GM23338 (cell line): Measurements from ENCODE around the gene RHNO1. TPM values are rescaled to one million over a fixed set of nuclear protein-coding genes. Genes with fewer than 3 reads are reported as not detected.

ENCODE experiments used
- ATAC-seq: fragments of 200-7000 bp; cut with Tn5 transposase; 3 replicates; pipeline ENCODE4 v1.9.1; 2020
- DNase-seq: peaks from one replicate; pipeline ENCODE4 v3.0.0-alpha.2; 2015; ENCODE audit warnings: low spot score
- H2AFZ ChIP-seq: fragments of 200-600 bp; sonication (generic); 2 replicates; pipeline ENCODE4 v1.8.0; 2016; ENCODE audit warnings: antibody characterized with exemption, mild to moderate bottlenecking, moderate library complexity
- H3F3A ChIP-seq: fragments of 200-600 bp; sonication (generic); replicated peaks from 2 replicates; pipeline ENCODE4 v1.8.0; 2017; ENCODE audit warnings: antibody characterized with exemption, mixed run types, low read depth
- H3K27ac ChIP-seq: fragments of 200-600 bp; sonication (generic); 2 replicates; pipeline ENCODE4 v1.6.1; 2016; ENCODE audit warnings: low read depth
- H3K27me3 ChIP-seq: fragments of 200-600 bp; sonication (generic); 2 replicates; pipeline ENCODE4 v1.8.0; 2016; ENCODE audit warnings: mild to moderate bottlenecking, mixed run types, moderate library complexity; ENCODE audit not compliant: insufficient read depth
- H3K36me3 ChIP-seq: fragments of 200-600 bp; sonication (generic); 2 replicates; pipeline ENCODE4 v1.8.0; 2016; ENCODE audit warnings: mild to moderate bottlenecking; ENCODE audit not compliant: insufficient read depth
- H3K4me1 ChIP-seq: fragments of 200-600 bp; sonication (generic); 2 replicates; pipeline ENCODE4 v1.8.0; 2016; ENCODE audit warnings: mild to moderate bottlenecking, moderate library complexity; ENCODE audit not compliant: insufficient read depth
- H3K4me2 ChIP-seq: fragments of 200-600 bp; sonication (generic); 2 replicates; pipeline ENCODE4 v1.7.1; 2017; ENCODE audit warnings: mixed run types
- H3K4me3 ChIP-seq: fragments of 200-600 bp; sonication (generic); 2 replicates; pipeline ENCODE4 v1.6.1; 2016; ENCODE audit warnings: mixed run types
- H3K79me2 ChIP-seq: fragments of 200-600 bp; sonication (generic); replicated peaks from 2 replicates; pipeline ENCODE4 v1.8.0; 2017; ENCODE audit warnings: mild to moderate bottlenecking; ENCODE audit not compliant: insufficient read depth
- H3K9me2 ChIP-seq: fragments of 200-600 bp; sonication (generic); 2 replicates; pipeline ENCODE4 v1.8.0; 2017; ENCODE audit not compliant: insufficient read depth
- H4K20me1 ChIP-seq: fragments of 200-600 bp; sonication (generic); replicated peaks from 2 replicates; pipeline ENCODE4 v1.8.0; 2017; ENCODE audit warnings: mild to moderate bottlenecking; ENCODE audit not compliant: insufficient read depth
- H3K27ac Mint-ChIP-seq: 2 replicates; pipeline ENCODE4 v1.8.0; 2020; ENCODE audit warnings: inconsistent platforms, mild to moderate bottlenecking, moderate library complexity, mixed read lengths
- H3K27me3 Mint-ChIP-seq: 3 replicates; pipeline ENCODE4 v1.8.0; 2022; ENCODE audit warnings: low read depth, mild to moderate bottlenecking, moderate library complexity, mixed read lengths, inconsistent platforms; ENCODE audit not compliant: insufficient read depth, poor library complexity
- H3K36me3 Mint-ChIP-seq: 3 replicates; pipeline ENCODE4 v1.8.0; 2021; ENCODE audit warnings: low read depth, mild to moderate bottlenecking, inconsistent platforms, moderate library complexity, mixed read lengths
- H3K4me1 Mint-ChIP-seq: 3 replicates; pipeline ENCODE4 v1.8.0; 2020; ENCODE audit warnings: mild to moderate bottlenecking, inconsistent platforms, mixed read lengths
- H3K4me3 Mint-ChIP-seq: 3 replicates; pipeline ENCODE4 v1.8.0; 2021; ENCODE audit warnings: moderate library complexity, mild to moderate bottlenecking, inconsistent platforms, mixed read lengths
- H3K9me3 Mint-ChIP-seq: 3 replicates; pipeline ENCODE4 v1.8.0; 2020; ENCODE audit warnings: moderate library complexity, mild to moderate bottlenecking, inconsistent platforms, mixed read lengths
- CREB1 ChIP-seq: fragments of 250-450 bp; sonication (Bioruptor Pico); IDR thresholded peaks from 2 replicates; pipeline ENCODE4 v1.5.0; 2020; ENCODE audit warnings: low read depth, mild to moderate bottlenecking, moderate library complexity
- EZH2 ChIP-seq: fragments of 200-600 bp; sonication (generic); IDR thresholded peaks from one replicate; pipeline ENCODE4 v1.8.0; 2017; ENCODE audit warnings: antibody characterized with exemption, mild to moderate bottlenecking, low read depth; ENCODE audit not compliant: unreplicated experiment
- EZH2phosphoT487 ChIP-seq: fragments of 200-600 bp; sonication (generic); IDR thresholded peaks from one replicate; pipeline ENCODE4 v1.8.1; 2018; ENCODE audit warnings: antibody characterized with exemption; ENCODE audit not compliant: unreplicated experiment
- JUNB ChIP-seq: IDR thresholded peaks from one replicate; pipeline ENCODE4 v1.6.1; 2016; ENCODE audit warnings: antibody characterized with exemption; ENCODE audit not compliant: unreplicated experiment
- NANOG ChIP-seq: IDR thresholded peaks from 2 replicates; pipeline ENCODE4 v1.6.1; 2016; ENCODE audit warnings: antibody characterized with exemption, borderline replicate concordance
- POLR2AphosphoS5 ChIP-seq: IDR thresholded peaks from 2 replicates; pipeline ENCODE4 v1.6.1; 2016; ENCODE audit warnings: antibody characterized with exemption, low read depth
- STAT1 ChIP-seq: IDR thresholded peaks from one replicate; pipeline ENCODE4 v1.6.1; 2016; ENCODE audit warnings: antibody characterized with exemption; ENCODE audit not compliant: unreplicated experiment
- ZNF331 ChIP-seq: fragments of 250-450 bp; sonication (Bioruptor Pico); IDR thresholded peaks from 2 replicates; pipeline ENCODE4 v1.5.0; 2020; ENCODE audit warnings: low read depth, mild to moderate bottlenecking, moderate library complexity
- polyA plus RNA-seq: library from polyadenylated mRNA; unstranded; fragments of >200 nt; fragmentation: Nextera tagmentation; extraction: Ambion mirVana; gene quantifications from 2 replicates; pipeline ENCODE4 v1.2.1, GENCODE V29; 2016
- total RNA-seq: library from RNA; depleted of rRNA; stranded (reverse); fragments of >200 nt; shearing (Covaris generic); gene quantifications from 2 replicates; pipeline ENCODE4 v1.2.3, GENCODE V29; 2014
- TF ChIP-seq, protein P1 (sequence below): IDR thresholded peaks from 2 replicates; pipeline ENCODE4 v1.6.1; 2016; ENCODE audit warnings: antibody characterized with exemption
- TF ChIP-seq, protein P2 (sequence below), 2 experiments: fragments of 200-600 bp in 1 of 2; sonication (generic) in 1 of 2; conservative IDR thresholded peaks; 2 replicates each; pipeline versions ENCODE4 v1.5.1 to v1.6.1; 2016 to 2017; ENCODE audit warnings: antibody characterized with exemption in 2 of 2, low read depth in 2 of 2, mild to moderate bottlenecking in 2 of 2, moderate library complexity in 1 of 2
- TF ChIP-seq, protein P3 (sequence below): IDR thresholded peaks from one replicate; pipeline ENCODE4 v1.6.1; 2018; ENCODE audit warnings: antibody characterized with exemption; ENCODE audit not compliant: unreplicated experiment

The RHNO1 gene
- total and polyA plus RNA-seq, 2 experiments from 2014 or later, result 56.4 to 63.8 TPM

DNA sequence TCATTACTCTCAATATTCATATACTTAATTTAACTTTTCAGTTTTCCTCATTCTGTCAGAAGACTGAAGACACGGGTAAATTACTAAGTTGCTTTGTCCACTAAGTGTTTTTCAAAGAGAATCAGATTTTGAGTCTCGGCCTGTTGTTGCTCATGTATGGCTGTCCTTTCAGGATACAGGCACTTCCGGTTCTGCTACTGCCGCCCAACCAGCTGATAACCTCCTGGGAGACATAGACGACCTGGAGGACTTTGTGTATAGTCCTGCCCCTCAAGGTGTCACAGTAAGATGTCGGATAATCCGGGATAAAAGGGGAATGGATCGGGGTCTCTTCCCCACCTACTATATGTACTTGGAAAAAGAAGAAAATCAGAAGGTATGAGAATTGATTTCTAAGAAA, 53.8 kb downstream of the RHNO1 start:
- no peaks in the 10 kb centered on the region for H3K4me1 Mint-ChIP-seq
- H3K79me2 ChIP-seq, result no peaks in the 10 kb centered on the region
- no peaks in the 10 kb centered on the region for H3K9me3 Mint-ChIP-seq
- no peak overlapping the region for H3K27ac Mint-ChIP-seq
- ATAC-seq (no peak), DNase-seq (no peak)
- no peaks in the 10 kb centered on the region for H3K9me2 ChIP-seq
- no peaks in the 10 kb centered on the region for H3K27me3 ChIP-seq
- H2AFZ ChIP-seq, result no peak overlapping the region
- H3K4me2 ChIP-seq, result no peak overlapping the region
- H3K27me3 Mint-ChIP-seq, result no peaks in the 10 kb centered on the region
- H3K36me3 ChIP-seq, result peaks cover 9% of the 10 kb centered on the region; the same call in 1 of the 2 replicates
- H3F3A ChIP-seq, result no peaks in the 10 kb centered on the region
- H3K4me1 ChIP-seq, result no peaks in the 10 kb centered on the region
- no peak overlapping the region for H3K4me3 Mint-ChIP-seq
- no peak for TF ChIP-seq STAT1
- no peak for TF ChIP-seq EZH2
- no peak overlapping the region for H3K27ac ChIP-seq
- H4K20me1 ChIP-seq, result no peaks in the 10 kb centered on the region; the same call in 1 of the 2 replicates
- no peak overlapping the region for H3K4me3 ChIP-seq
- H3K36me3 Mint-ChIP-seq, result peaks cover 22% of the 10 kb centered on the region

DNA sequence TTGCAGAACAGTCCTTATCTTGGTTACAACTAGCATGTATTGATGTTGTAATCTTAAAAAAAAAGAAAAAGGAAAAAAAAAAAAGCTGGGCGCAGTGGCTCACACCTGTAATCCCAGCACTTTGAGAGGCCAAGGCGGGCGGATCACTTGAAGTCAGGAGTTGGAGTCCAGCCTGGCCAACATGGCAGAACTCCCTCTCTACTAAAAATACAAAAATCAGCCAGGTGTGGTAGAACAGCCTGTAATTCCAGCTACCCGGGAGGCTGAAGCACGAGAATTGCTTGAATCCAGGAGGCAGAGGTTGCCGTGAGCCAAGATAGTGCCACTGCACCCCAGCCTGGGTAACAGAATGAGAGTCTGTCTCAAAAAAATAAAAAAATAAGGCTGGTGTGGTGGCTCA, 56.6 kb downstream of the RHNO1 start:
- no peak for DNase-seq
- Mint-ChIP-seq H3K4me1 (no peaks in the 10 kb centered on the region), H3K27ac (no peak overlapping the region), H3K4me3 (no peak overlapping the region), H3K9me3 (no peaks in the 10 kb centered on the region), H3K27me3 (no peaks in the 10 kb centered on the region), H3K36me3 (peaks cover 23% of the 10 kb centered on the region)
- Histone ChIP-seq H3K36me3 (peaks cover 9% of the 10 kb centered on the region; the same call in 1 of the 2 replicates), H3F3A (no peaks in the 10 kb centered on the region), H3K4me1 (no peaks in the 10 kb centered on the region), H3K27ac (no peak overlapping the region), H3K9me2 (no peaks in the 10 kb centered on the region), H3K4me3 (no peak overlapping the region), H2AFZ (no peak overlapping the region), H4K20me1 (no peaks in the 10 kb centered on the region; the same call in 1 of the 2 replicates), H3K4me2 (no peak overlapping the region), H3K27me3 (no peaks in the 10 kb centered on the region), H3K79me2 (no peaks in the 10 kb centered on the region)
- ATAC-seq, result no peak
- TF ChIP-seq POLR2AphosphoS5 (no peak), STAT1 (no peak), ZNF331 (CRISPR knock-in tag) (no peak), CREB1 (CRISPR knock-in tag) (no peak), EZH2phosphoT487 (no peak), JUNB (no peak), NANOG (no peak), EZH2 (no peak)
- TF ChIP-seq, protein P1, sequence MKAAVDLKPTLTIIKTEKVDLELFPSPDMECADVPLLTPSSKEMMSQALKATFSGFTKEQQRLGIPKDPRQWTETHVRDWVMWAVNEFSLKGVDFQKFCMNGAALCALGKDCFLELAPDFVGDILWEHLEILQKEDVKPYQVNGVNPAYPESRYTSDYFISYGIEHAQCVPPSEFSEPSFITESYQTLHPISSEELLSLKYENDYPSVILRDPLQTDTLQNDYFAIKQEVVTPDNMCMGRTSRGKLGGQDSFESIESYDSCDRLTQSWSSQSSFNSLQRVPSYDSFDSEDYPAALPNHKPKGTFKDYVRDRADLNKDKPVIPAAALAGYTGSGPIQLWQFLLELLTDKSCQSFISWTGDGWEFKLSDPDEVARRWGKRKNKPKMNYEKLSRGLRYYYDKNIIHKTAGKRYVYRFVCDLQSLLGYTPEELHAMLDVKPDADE, result no peak
- TF ChIP-seq, protein P2, sequence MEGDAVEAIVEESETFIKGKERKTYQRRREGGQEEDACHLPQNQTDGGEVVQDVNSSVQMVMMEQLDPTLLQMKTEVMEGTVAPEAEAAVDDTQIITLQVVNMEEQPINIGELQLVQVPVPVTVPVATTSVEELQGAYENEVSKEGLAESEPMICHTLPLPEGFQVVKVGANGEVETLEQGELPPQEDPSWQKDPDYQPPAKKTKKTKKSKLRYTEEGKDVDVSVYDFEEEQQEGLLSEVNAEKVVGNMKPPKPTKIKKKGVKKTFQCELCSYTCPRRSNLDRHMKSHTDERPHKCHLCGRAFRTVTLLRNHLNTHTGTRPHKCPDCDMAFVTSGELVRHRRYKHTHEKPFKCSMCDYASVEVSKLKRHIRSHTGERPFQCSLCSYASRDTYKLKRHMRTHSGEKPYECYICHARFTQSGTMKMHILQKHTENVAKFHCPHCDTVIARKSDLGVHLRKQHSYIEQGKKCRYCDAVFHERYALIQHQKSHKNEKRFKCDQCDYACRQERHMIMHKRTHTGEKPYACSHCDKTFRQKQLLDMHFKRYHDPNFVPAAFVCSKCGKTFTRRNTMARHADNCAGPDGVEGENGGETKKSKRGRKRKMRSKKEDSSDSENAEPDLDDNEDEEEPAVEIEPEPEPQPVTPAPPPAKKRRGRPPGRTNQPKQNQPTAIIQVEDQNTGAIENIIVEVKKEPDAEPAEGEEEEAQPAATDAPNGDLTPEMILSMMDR (conservative IDR thresholded peaks at IDR 0.05; ENCODE audit: low read depth in 2 of 2), result no peak
- TF ChIP-seq, protein P3, sequence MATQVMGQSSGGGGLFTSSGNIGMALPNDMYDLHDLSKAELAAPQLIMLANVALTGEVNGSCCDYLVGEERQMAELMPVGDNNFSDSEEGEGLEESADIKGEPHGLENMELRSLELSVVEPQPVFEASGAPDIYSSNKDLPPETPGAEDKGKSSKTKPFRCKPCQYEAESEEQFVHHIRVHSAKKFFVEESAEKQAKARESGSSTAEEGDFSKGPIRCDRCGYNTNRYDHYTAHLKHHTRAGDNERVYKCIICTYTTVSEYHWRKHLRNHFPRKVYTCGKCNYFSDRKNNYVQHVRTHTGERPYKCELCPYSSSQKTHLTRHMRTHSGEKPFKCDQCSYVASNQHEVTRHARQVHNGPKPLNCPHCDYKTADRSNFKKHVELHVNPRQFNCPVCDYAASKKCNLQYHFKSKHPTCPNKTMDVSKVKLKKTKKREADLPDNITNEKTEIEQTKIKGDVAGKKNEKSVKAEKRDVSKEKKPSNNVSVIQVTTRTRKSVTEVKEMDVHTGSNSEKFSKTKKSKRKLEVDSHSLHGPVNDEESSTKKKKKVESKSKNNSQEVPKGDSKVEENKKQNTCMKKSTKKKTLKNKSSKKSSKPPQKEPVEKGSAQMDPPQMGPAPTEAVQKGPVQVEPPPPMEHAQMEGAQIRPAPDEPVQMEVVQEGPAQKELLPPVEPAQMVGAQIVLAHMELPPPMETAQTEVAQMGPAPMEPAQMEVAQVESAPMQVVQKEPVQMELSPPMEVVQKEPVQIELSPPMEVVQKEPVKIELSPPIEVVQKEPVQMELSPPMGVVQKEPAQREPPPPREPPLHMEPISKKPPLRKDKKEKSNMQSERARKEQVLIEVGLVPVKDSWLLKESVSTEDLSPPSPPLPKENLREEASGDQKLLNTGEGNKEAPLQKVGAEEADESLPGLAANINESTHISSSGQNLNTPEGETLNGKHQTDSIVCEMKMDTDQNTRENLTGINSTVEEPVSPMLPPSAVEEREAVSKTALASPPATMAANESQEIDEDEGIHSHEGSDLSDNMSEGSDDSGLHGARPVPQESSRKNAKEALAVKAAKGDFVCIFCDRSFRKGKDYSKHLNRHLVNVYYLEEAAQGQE, result no peak
